ENCODE results near the gene RAD51B. TPM values are rescaled to one million over a fixed set of nuclear protein-coding genes. Genes with fewer than 3 reads are reported as not detected.

The RAD51B gene
- total RNA-seq, 1 donor from 2014 or later = 25.1 TPM

- Mint-ChIP-seq H3K4me1 (ENCODE audit: low read depth) (peaks cover 9% of the 10 kb centered on the region), H3K9me3 (no peaks in the 10 kb centered on the region), H3K27me3 (ENCODE audit: low read depth) (no peaks in the 10 kb centered on the region), H3K4me3 (ENCODE audit: low read depth) (no peak overlapping the region), H3K36me3 (ENCODE audit: low read depth) (no peaks in the 10 kb centered on the region), H3K27ac (no peak overlapping the region)
- intact Hi-C loops (cut with micrococcal nuclease) = no loop called here
- DNase-seq (ENCODE audit: low spot score) = no peak
Observed at GRCh38 chr14:68673464-68673863, 853.9 kb downstream of the RAD51B start.

GRCh38 chr14:68674538-68675232 is 855.1 kb downstream of the RAD51B start:
- H3K36me3 Mint-ChIP-seq (ENCODE audit: low read depth) = no peaks in the 10 kb centered on the region
- no peak for DNase-seq (ENCODE audit: low spot score)
- peaks cover 9% of the 10 kb centered on the region for H3K4me1 Mint-ChIP-seq (ENCODE audit: low read depth)
- no peak overlapping the region for H3K4me3 Mint-ChIP-seq (ENCODE audit: low read depth)
- intact Hi-C loops (cut with micrococcal nuclease) = no loop called here
- no peaks in the 10 kb centered on the region for H3K9me3 Mint-ChIP-seq
- no peak overlapping the region for H3K27ac Mint-ChIP-seq
- H3K27me3 Mint-ChIP-seq (ENCODE audit: low read depth) = no peaks in the 10 kb centered on the region

DNA sequence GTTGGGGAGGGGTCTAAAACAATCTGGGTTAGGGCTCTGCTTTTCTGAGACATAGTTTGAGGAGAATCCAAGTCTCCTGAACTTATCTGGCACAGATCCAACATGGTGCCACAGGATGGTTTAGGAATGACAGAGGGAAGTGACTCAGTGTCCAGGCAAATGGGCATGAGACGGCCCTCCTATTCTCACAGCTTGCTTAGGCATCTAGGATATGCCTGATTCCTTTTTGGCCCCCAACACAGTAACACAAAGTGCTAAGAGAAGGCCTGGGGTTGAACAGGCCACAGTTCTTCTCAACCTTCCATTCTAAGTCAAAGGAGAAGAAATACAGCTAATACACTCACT is 855.6 kb downstream of the RAD51B start:
- Mint-ChIP-seq H3K4me1 (ENCODE audit: low read depth) (peaks cover 9% of the 10 kb centered on the region), H3K9me3 (no peaks in the 10 kb centered on the region), H3K36me3 (ENCODE audit: low read depth) (no peaks in the 10 kb centered on the region), H3K4me3 (ENCODE audit: low read depth) (no peak overlapping the region), H3K27me3 (ENCODE audit: low read depth) (no peaks in the 10 kb centered on the region), H3K27ac (no peak overlapping the region)
- no peak for DNase-seq (ENCODE audit: low spot score)
- intact Hi-C loops (cut with micrococcal nuclease) = no loop called here

GRCh38 chr14:68676511-68676943 is 856.9 kb downstream of the RAD51B start:
- Mint-ChIP-seq H3K27me3 (ENCODE audit: low read depth) (no peaks in the 10 kb centered on the region), H3K27ac (no peak overlapping the region), H3K4me3 (ENCODE audit: low read depth) (no peak overlapping the region), H3K9me3 (no peaks in the 10 kb centered on the region), H3K4me1 (ENCODE audit: low read depth) (peaks cover 13% of the 10 kb centered on the region), H3K36me3 (ENCODE audit: low read depth) (no peaks in the 10 kb centered on the region)
- no peak for DNase-seq (ENCODE audit: low spot score)
- intact Hi-C loops (cut with micrococcal nuclease) = no loop called here

DNA sequence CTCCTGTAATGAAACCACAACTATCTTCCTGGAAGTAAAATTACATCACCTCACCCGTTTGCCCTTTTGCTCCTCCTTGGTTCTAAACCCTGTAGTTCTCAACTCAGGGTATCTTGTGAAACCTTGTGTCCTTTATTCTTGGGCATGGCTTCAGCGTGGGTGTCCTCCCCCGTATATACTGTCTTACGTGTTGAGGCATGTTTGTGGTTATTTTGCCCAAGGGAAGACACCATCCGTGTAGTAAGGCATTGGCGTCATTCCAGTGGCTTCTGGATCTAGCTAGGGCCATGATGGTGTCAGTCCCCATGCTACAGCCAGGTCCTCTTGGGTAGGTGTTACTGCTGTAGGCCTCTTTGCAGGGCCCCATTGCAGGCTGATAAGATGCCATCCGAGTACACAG is 857.9 kb downstream of the RAD51B start:
- intact Hi-C loops (cut with micrococcal nuclease) = no loop called here
- H3K4me1 Mint-ChIP-seq (ENCODE audit: low read depth) = peaks cover 18% of the 10 kb centered on the region
- no peak overlapping the region for H3K27ac Mint-ChIP-seq
- no peak overlapping the region for H3K4me3 Mint-ChIP-seq (ENCODE audit: low read depth)
- no peaks in the 10 kb centered on the region for H3K36me3 Mint-ChIP-seq (ENCODE audit: low read depth)
- no peak for DNase-seq (ENCODE audit: low spot score)
- H3K27me3 Mint-ChIP-seq (ENCODE audit: low read depth) = no peaks in the 10 kb centered on the region
- H3K9me3 Mint-ChIP-seq = no peaks in the 10 kb centered on the region

GRCh38 chr14:68677901-68678300 is 858.3 kb downstream of the RAD51B start:
- no peak overlapping the region for H3K27ac Mint-ChIP-seq
- H3K4me1 Mint-ChIP-seq (ENCODE audit: low read depth) = peaks cover 19% of the 10 kb centered on the region
- no peaks in the 10 kb centered on the region for H3K27me3 Mint-ChIP-seq (ENCODE audit: low read depth)
- no peaks in the 10 kb centered on the region for H3K36me3 Mint-ChIP-seq (ENCODE audit: low read depth)
- H3K9me3 Mint-ChIP-seq = no peaks in the 10 kb centered on the region
- intact Hi-C loops (cut with micrococcal nuclease) = no loop called here
- H3K4me3 Mint-ChIP-seq (ENCODE audit: low read depth) = no peak overlapping the region
- no peak for DNase-seq (ENCODE audit: low spot score)

- Mint-ChIP-seq H3K9me3 (no peaks in the 10 kb centered on the region), H3K27ac (no peak overlapping the region), H3K4me3 (ENCODE audit: low read depth) (no peak overlapping the region), H3K36me3 (ENCODE audit: low read depth) (no peaks in the 10 kb centered on the region), H3K27me3 (ENCODE audit: low read depth) (no peaks in the 10 kb centered on the region), H3K4me1 (ENCODE audit: low read depth) (peaks cover 23% of the 10 kb centered on the region)
- no peak for DNase-seq (ENCODE audit: low spot score)
- intact Hi-C loops (cut with micrococcal nuclease) = no loop called here
Observed at GRCh38 chr14:68678471-68678870, 858.9 kb downstream of the RAD51B start.

- Mint-ChIP-seq H3K27ac (no peak overlapping the region), H3K4me3 (ENCODE audit: low read depth) (no peak overlapping the region), H3K9me3 (no peaks in the 10 kb centered on the region), H3K36me3 (ENCODE audit: low read depth) (no peaks in the 10 kb centered on the region), H3K27me3 (ENCODE audit: low read depth) (no peaks in the 10 kb centered on the region), H3K4me1 (ENCODE audit: low read depth) (peaks cover 27% of the 10 kb centered on the region)
- intact Hi-C loops (cut with micrococcal nuclease) = no loop called here
- no peak for DNase-seq (ENCODE audit: low spot score)
Observed at GRCh38 chr14:68679301-68679700, 859.7 kb downstream of the RAD51B start.

- H3K27me3 Mint-ChIP-seq (ENCODE audit: low read depth) = no peaks in the 10 kb centered on the region
- H3K9me3 Mint-ChIP-seq = no peaks in the 10 kb centered on the region
- peaks cover 33% of the 10 kb centered on the region for H3K4me1 Mint-ChIP-seq (ENCODE audit: low read depth)
- DNase-seq (ENCODE audit: low spot score) = no peak
- no peak overlapping the region for H3K27ac Mint-ChIP-seq
- no peaks in the 10 kb centered on the region for H3K36me3 Mint-ChIP-seq (ENCODE audit: low read depth)
- intact Hi-C loops (cut with micrococcal nuclease) = no loop called here
- no peak overlapping the region for H3K4me3 Mint-ChIP-seq (ENCODE audit: low read depth)
Observed at GRCh38 chr14:68679746-68680467, 860.3 kb downstream of the RAD51B start.

GRCh38 chr14:68680541-68681051 is 861.0 kb downstream of the RAD51B start:
- no peak for DNase-seq (ENCODE audit: low spot score)
- intact Hi-C loops (cut with micrococcal nuclease) = no loop called here
- Mint-ChIP-seq H3K27ac (no peak overlapping the region), H3K4me3 (ENCODE audit: low read depth) (no peak overlapping the region), H3K36me3 (ENCODE audit: low read depth) (no peaks in the 10 kb centered on the region), H3K27me3 (ENCODE audit: low read depth) (no peaks in the 10 kb centered on the region), H3K4me1 (ENCODE audit: low read depth) (peaks cover 40% of the 10 kb centered on the region), H3K9me3 (no peaks in the 10 kb centered on the region)

DNA sequence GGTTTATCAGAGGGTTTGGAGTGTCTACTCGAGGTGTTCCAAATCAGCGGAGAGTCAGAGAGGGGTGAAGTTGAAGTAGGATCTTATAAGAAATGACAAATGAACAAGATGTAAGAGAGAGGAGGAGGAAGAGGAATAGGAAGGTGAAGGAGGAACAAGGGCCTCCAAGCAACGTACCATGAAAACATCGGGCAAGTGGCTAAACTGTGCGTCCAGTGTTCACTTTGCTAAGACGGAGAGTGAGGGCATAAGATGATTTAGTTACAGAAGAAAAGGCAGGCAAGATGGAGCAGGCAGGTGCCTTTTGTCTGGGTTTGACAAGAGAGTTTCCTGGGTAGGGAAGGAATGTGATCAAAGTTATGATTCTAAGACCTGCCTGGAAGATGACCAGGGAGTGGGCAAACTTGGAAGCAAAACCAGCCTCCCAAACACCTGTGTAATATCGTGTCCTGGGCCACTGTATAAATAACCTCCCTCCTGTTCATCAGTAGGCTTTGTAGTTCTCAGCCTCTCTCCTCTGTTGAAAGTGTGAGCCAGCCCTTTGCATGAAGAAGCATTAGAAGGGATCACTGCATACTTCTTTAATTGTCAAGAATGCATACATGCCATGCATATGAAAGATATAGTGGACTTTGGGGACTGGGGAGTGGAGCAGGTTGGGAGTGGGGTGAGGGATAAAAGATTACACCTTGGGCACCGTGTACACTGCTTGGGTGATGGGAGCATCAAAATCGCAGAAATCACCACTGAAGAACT is 861.9 kb downstream of the RAD51B start:
- Mint-ChIP-seq H3K4me3 (ENCODE audit: low read depth) (no peak overlapping the region), H3K36me3 (ENCODE audit: low read depth) (no peaks in the 10 kb centered on the region), H3K9me3 (no peaks in the 10 kb centered on the region)

GRCh38 chr14:68682166-68683103 is 862.9 kb downstream of the RAD51B start:
- intact Hi-C loops (cut with micrococcal nuclease) = no loop called here
- Mint-ChIP-seq H3K9me3 (no peaks in the 10 kb centered on the region), H3K4me1 (ENCODE audit: low read depth) (peaks cover 46% of the 10 kb centered on the region), H3K36me3 (ENCODE audit: low read depth) (no peaks in the 10 kb centered on the region), H3K27me3 (ENCODE audit: low read depth) (no peaks in the 10 kb centered on the region), H3K27ac (peak overlapping the region; percentile 82), H3K4me3 (ENCODE audit: low read depth) (no peak overlapping the region)
- DNase-seq (ENCODE audit: low spot score) = no peak

More for the DNA sequence above, 861.9 kb downstream of the RAD51B start:
- DNase-seq (ENCODE audit: low spot score) = no peak
- Mint-ChIP-seq H3K4me1 (ENCODE audit: low read depth) (peaks cover 47% of the 10 kb centered on the region), H3K27ac (no peak overlapping the region), H3K27me3 (ENCODE audit: low read depth) (no peaks in the 10 kb centered on the region)
- intact Hi-C loops (cut with micrococcal nuclease) = no loop called here

All from activated T-helper 2 cell treated with anti-CD3 and anti-CD28 coated beads, Interferon-gamma antibody, Interleukin-2, Interleukin-4, amounts not matched to agents 10 μg/mL and 5 μg/mL and 100 μg/mL, durations not matched to agents 14 hours and 24 hours and 36 hours (primary cell).